GM06990 (cell line): Measurements from ENCODE around the gene KHDC1.
"Not testable (repeated sequence)": the region's sequence is repeated elsewhere in the genome, so short reads cannot be mapped to it uniquely, and the experiment has no call there.

ENCODE experiments used
- DNase-seq: peaks from one replicate; pipeline ENCODE4 v3.0.0-alpha.2; 2011; ENCODE audit not compliant: insufficient read length; ENCODE audit errors: extremely low read depth
- H3K27me3 ChIP-seq: replicated peaks from 2 replicates; pipeline ENCODE4 v1.6.0; 2011; ENCODE audit warnings: low read length; ENCODE audit not compliant: control insufficient read depth, insufficient read depth
- H3K36me3 ChIP-seq: 2 replicates; pipeline ENCODE4 v1.5.1; 2011; ENCODE audit warnings: low read length; ENCODE audit not compliant: control insufficient read depth, insufficient read depth
- H3K4me3 ChIP-seq: replicated peaks from 2 replicates; pipeline ENCODE4 v1.5.1; 2011; ENCODE audit warnings: low read depth, mild to moderate bottlenecking, control low read depth, low read length
- TF ChIP-seq, protein P1 (sequence below): IDR thresholded peaks from 2 replicates; pipeline ENCODE4 v1.5.1; 2011; ENCODE audit warnings: low read length, control low read depth, mild to moderate bottlenecking, inconsistent platforms; ENCODE audit not compliant: insufficient read depth, poor library complexity, severe bottlenecking

KHDC1 gene

DNA sequence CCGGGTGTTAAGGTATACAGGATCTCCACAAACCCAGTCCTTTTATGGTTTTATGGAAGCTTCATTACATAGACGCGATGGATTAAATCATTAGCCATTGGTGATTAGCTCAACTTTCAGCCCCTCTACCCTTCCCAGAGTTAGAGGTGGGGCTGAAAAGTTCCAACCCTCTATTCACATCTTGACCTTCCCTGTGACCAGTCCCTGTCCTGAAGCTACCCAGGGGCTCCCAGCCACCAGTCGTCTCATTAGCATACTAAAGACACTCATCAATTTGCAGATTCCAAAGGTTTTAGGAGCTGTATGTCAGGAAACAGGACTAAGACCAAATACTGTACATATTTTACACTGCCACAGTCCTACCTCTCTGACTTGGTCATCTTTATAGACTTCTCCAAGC, 58.7 kb downstream of the KHDC1 start:
- no peak for DNase-seq

DNA sequence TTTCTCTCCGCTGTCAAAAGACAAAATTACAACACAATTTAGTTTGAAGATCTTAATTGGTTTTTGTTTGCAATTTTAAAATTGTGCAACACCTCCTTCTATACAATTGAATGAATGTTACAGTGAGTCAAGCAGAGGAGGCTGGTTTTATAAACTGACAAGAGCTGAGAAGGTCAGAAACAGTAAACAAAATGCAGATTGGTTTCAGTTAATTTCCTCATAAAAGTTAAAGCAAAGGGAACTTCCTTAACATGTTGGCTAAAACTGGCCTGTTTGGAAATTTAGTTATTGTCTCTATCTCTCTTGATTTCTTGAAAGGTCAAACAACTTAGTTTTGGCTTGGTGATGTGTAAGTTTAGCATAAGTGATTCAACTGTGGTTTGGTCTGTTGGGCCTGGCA, 59.9 kb downstream of the KHDC1 start:
- Histone ChIP-seq H3K36me3 (no peaks in the 10 kb centered on the region), H3K27me3 (no peaks in the 10 kb centered on the region), H3K4me3 (no peak overlapping the region)
- no peak for DNase-seq
- TF ChIP-seq, protein P1, sequence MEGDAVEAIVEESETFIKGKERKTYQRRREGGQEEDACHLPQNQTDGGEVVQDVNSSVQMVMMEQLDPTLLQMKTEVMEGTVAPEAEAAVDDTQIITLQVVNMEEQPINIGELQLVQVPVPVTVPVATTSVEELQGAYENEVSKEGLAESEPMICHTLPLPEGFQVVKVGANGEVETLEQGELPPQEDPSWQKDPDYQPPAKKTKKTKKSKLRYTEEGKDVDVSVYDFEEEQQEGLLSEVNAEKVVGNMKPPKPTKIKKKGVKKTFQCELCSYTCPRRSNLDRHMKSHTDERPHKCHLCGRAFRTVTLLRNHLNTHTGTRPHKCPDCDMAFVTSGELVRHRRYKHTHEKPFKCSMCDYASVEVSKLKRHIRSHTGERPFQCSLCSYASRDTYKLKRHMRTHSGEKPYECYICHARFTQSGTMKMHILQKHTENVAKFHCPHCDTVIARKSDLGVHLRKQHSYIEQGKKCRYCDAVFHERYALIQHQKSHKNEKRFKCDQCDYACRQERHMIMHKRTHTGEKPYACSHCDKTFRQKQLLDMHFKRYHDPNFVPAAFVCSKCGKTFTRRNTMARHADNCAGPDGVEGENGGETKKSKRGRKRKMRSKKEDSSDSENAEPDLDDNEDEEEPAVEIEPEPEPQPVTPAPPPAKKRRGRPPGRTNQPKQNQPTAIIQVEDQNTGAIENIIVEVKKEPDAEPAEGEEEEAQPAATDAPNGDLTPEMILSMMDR: no peak

More for the DNA sequence above, 58.7 kb downstream of the KHDC1 start:
- no peaks in the 10 kb centered on the region for H3K36me3 ChIP-seq
- H3K27me3 ChIP-seq: no peaks in the 10 kb centered on the region
- H3K4me3 ChIP-seq: no peak overlapping the region
- TF ChIP-seq, protein P1: no peak

DNA sequence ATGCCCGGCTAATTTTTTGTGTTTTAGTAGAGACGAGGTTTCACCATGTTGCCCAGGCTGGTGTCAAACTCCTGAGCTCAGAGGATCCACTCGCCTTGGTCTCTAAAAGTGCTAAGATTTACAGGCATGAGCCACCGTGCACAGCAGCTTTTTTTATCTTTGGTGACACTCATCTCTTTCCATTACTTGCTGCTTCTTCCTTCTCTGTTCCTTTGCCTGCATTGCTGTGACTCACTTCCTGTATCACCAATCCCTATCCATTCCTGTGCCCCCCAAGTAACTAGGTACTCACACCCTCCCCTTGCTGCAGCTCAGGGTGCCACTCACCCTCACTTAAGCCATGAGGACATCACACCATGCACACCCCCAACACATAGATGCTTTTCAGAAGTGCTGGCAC, 62.3 kb downstream of the KHDC1 start:
- DNase-seq: no peak
- H3K4me3 ChIP-seq: no peak overlapping the region
- no peaks in the 10 kb centered on the region for H3K27me3 ChIP-seq
- no peaks in the 10 kb centered on the region for H3K36me3 ChIP-seq
- TF ChIP-seq, protein P1: no peak

DNA sequence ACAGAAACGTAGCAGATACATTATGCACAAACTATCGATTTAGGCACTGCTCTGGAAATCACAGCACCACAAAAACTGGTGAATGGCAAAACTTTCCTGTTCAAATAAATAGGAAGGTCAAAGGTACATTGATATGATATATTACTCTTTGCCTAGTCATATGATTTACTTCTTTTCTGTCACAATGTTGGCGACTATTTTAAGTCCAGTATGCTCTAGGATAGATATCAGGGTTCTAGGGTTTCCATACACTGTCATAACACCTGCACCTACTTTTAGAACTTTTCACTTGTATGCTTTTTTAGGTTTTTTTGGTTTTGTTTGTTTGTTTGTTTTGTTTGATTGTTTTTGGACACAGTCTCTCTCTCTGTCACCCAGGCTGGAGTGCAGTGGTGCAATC, 62.7 kb downstream of the KHDC1 start:
- no peaks in the 10 kb centered on the region for H3K27me3 ChIP-seq
- DNase-seq: no peak
- no peaks in the 10 kb centered on the region for H3K36me3 ChIP-seq
- TF ChIP-seq, protein P1: no peak
- no peak overlapping the region for H3K4me3 ChIP-seq

DNA sequence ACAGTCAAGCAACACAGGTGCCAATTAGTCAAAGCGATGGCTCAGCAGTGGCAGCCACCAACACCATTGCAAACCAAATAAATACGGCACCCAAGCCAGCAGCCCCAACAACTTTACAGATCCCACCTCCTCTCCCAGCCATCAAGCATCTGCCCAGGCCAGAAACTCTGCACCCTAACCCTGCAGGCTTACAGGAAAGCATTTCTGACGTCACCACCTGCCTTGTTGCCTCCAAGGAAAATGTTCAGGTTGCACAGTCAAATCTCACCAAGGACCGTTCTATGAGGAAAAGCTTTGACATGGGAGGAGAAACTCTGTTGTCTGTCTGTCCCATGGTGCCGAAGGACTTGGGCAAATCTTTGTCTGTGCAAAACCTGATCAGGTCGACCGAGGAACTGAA, 68.3 kb downstream of the KHDC1 start:
- TF ChIP-seq, protein P1: no peak
- H3K4me3 ChIP-seq: no peak overlapping the region
- DNase-seq: no peak
- no peaks in the 10 kb centered on the region for H3K36me3 ChIP-seq
- H3K27me3 ChIP-seq: no peaks in the 10 kb centered on the region

DNA sequence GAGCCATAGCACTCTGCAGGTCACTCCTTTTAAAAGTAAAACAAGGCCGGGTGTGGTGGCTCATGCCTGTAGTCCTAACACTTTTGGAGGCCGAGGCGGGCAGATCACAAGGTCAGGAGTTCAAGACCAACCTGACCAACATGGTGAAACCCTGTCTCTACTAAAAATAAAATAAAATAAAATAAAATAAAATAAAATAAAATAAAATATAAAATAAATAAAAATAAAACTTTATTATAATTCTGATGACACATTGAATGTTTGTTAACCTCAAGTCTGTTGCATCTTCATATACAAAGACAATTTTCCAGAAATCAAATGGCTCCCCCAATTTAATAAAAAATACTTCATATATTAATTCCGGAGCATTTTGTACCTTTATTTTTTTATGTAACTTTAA, 69.7 kb downstream of the KHDC1 start:
- not testable (repeated sequence) for H3K36me3 ChIP-seq, DNase-seq, H3K4me3 ChIP-seq, H3K27me3 ChIP-seq
